Breast epithelium (tissue), 3 donors: ENCODE results near the gene TXNDC15.

Experiments
- CTCF ChIP-seq, 3 donors: fragments of 450-650 bp; IDR thresholded peaks; one replicate each; pipeline ENCODE4 v1.5.1; 2016 to 2017; ENCODE audit warnings: antibody characterized with exemption in 3 of 3, mild to moderate bottlenecking in 3 of 3, moderate library complexity in 3 of 3
- POLR2A ChIP-seq: fragments of 450-650 bp; IDR thresholded peaks from one replicate; pipeline ENCODE4 v1.6.1; 2016; ENCODE audit warnings: antibody characterized with exemption, mild to moderate bottlenecking, moderate library complexity

GRCh38 chr5:134944630-134945029 lies 70.5 kb downstream of the TXNDC15 start:
- TF ChIP-seq CTCF (IDR thresholded peaks at IDR 0.05) (no peak), POLR2A (no peak)
